Astrocyte (in vitro differentiated cells and primary cell): ENCODE data around the gene ZMAT3.
"Not testable (repeated sequence)": the region's sequence is repeated elsewhere in the genome, so short reads cannot be mapped to it uniquely, and the experiment has no call there.

ENCODE experiments used
- CTCF ChIP-seq: IDR thresholded peaks from 2 replicates; pipeline ENCODE4 v1.5.1; 2011; ENCODE audit warnings: low read depth, mild to moderate bottlenecking, inconsistent platforms, low read length, moderate library complexity; ENCODE audit not compliant: insufficient read depth
- EZH2 ChIP-seq: IDR thresholded peaks from 2 replicates; pipeline ENCODE4 v1.6.1; 2012; ENCODE audit warnings: mild to moderate bottlenecking, low read length, inconsistent platforms; ENCODE audit not compliant: insufficient read depth

DNA sequence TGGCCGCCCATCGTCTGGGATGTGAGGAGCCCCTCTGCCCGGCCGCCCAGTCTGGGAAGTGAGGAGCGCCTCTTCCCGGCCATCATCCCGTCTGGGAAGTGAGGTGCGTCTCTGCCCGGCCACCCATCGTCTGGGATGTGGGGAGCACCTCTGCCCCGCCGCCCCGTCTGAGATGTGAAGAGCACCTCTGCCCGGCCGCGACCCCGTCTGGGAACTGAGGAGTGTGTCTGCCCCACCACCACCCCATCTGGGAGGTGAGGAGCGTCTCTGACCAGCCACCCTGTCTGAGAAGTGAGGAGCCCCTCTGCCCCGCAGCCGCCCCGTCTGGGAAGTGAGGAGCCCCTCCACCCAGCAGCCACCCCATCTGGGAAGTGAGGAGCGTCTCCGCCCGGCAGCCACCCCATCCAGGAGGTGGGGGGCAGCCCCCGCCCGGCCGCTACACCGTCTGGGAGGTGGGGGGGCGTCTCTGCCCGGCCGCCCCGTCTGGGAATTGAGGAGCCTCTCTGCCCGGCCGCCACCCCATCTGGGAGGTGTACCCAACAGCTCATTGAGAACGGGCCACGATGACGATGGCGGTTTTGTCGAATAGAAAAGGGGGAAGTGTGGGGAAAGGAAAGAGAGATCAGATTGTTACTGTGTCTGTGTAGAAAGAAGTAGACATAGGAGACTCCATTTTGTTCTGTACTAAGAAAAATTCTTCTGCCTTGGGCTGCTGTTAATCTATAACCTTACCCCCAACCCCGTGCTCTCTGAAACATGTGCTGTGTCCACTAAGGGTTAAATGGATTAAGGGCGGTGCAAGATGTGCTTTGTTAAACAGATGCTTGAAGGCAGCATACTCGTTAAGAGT lies 38.9 kb downstream of the ZMAT3 start:
- not testable (repeated sequence) for TF ChIP-seq CTCF, EZH2
